Measurements from ENCODE around the gene TLE2. TPM values are rescaled to one million over a fixed set of nuclear protein-coding genes. Genes with fewer than 3 reads are reported as not detected.
"Not testable (repeated sequence)": the region's sequence is repeated elsewhere in the genome, so short reads cannot be mapped to it uniquely, and the experiment has no call there.

Gene TLE2
- polyA plus RNA-seq, 3 donors: 27.0 to 63.6 (median 39.6) TPM

GRCh38 chr19:3024870-3025548 is 4.1 kb downstream of the TLE2 start:
- DNase-seq (ENCODE audit: extremely low read depth in 1 of 11, low read depth in 9 of 11, low spot score in 4 of 11): no peak

GRCh38 chr19:3024509-3024869 is 4.6 kb downstream of the TLE2 start:
- no peak for DNase-seq (ENCODE audit: extremely low read depth in 1 of 11, low read depth in 9 of 11, low spot score in 4 of 11)

GRCh38 chr19:3020321-3020960 is 8.6 kb downstream of the TLE2 start:
- DNase-seq (ENCODE audit: extremely low read depth in 1 of 11, low read depth in 9 of 11, low spot score in 4 of 11): no peak

DNA sequence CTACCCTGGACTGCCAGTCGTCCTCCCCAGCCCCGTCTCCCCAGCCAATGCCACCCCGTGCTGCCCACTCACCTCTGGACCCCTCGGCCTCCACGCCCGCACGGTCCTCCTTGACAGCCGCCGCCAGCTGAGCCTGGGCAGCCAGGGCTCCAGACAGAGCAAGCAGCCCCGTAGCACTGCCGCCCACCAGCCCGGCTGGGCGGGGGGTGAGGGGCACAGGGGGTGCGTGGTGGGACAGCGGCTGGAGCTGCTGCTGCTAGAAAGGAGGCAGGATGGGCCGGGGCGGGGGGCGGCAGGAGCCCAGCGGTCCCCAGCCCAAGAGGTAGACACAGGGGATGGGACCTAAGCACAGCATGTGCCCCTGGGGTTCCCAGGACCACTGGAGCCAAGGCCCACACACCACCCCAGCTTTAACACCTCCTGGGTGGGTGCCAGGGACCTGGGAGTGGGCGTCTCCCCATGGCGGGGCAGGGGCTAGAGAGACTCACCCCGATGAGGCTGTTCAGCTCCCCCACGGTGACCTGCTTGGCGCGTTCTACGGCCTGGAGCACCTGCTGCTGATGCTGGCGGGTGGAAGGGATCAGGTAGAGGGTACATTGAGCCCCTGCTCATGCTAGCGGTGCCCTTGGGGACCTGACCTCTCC is 9.7 kb downstream of the TLE2 start:
- no peak for DNase-seq (ENCODE audit: extremely low read depth in 1 of 11, low read depth in 9 of 11, low spot score in 4 of 11)

GRCh38 chr19:3017923-3018322 is 11.2 kb downstream of the TLE2 start:
- no peak for DNase-seq (ENCODE audit: extremely low read depth in 1 of 11, low read depth in 9 of 11, low spot score in 4 of 11)

DNA sequence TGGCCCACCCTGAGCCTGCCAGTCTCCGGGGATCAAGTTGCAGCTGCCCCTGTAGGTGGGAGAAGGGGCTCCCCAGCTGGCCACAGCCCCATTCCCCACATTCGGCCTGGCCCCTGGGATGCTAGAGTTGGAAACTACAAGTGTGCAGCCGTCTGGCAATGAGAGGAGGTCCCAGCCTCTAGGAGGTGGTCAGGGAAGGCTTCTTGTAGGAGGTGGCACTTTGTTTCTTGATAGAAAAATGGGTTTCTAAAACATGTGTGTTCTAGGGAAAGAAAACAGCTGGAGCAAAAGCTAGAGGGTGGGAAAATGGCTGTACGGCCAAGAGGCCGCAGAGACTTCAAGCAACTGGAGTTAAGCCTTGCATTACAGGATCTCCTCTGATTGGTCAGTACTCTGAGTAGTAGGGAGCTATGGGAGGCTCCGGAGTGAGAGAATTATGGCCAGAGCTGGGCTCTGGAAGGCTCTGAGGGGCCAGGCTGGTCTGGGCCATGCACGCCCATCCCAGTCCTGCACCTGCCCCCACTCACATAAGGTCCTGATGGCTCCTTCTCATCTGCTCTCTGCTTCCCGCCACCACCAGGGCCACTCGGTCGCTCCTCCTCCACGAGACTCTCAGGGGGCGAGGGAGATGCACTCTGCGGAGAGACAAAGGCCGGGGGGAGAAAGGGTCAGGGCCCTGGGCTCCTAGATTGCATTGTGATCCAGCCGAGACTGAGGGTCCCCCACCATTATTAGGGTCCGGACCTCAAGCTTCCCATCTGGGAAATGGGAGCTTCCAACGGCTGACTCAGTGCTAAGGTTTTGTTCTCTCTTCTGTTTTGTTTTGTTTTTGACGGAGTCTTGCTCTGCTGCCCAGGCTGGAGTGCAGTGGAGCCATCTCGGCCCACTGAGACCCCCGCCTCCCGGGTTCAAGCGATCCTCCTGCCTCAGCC is 13.7 kb downstream of the TLE2 start:
- DNase-seq (ENCODE audit: extremely low read depth in 1 of 11, low read depth in 9 of 11, low spot score in 4 of 11): no peak

GRCh38 chr19:3014135-3014534 is 14.9 kb downstream of the TLE2 start:
- DNase-seq (ENCODE audit: extremely low read depth in 1 of 11, low read depth in 9 of 11, low spot score in 4 of 11): no peak

DNA sequence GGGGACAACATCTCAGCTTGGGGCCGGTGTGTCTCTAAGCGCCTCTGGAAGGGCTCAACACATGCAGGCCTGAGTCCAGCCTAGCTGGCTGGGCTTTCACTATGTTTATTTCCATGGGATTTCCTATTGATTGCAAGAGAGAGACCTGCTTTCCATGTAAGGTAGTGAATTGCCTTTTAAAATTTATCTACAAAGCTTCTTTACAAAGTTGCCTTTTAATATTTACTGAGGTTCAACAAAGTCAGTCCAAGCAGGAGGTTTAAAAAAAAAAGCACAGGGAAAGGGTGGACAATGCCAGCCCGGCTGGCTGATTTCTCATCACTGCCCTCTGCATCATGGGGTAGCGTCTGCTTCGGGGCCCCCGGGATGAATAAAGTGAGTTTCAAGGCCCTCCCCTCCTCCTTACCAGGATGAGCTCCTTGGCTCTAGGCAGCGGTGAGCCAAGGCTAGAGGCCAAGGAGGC is 15.8 kb downstream of the TLE2 start:
- no peak for DNase-seq (ENCODE audit: extremely low read depth in 1 of 11, low read depth in 9 of 11, low spot score in 4 of 11)

GRCh38 chr19:3012621-3013262 is 16.3 kb downstream of the TLE2 start:
- DNase-seq (ENCODE audit: extremely low read depth in 1 of 11, low read depth in 9 of 11, low spot score in 4 of 11): no peak

DNA sequence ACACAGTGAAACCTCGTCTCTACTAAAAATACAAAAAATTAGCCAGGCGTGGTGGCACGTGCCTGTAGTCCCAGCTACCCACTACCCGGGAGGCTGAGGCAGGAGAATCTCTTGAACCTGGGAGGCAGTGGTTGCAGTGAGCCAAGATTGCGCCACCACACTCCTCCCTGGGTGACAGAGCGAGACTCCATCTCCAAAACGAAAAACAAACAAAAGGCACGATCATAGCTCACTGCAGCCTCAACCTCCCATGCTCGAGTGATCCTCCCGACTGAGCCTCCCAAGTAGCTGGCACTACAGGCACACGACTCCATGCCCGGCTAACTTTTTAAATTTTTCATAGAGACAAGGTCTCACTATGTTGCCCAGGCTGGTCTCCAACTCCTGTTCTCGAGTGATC is 17.0 kb downstream of the TLE2 start:
- DNase-seq (ENCODE audit: extremely low read depth in 1 of 11, low read depth in 9 of 11, low spot score in 4 of 11): not testable (repeated sequence)

- DNase-seq (ENCODE audit: extremely low read depth in 1 of 11, low read depth in 9 of 11, low spot score in 4 of 11): no peak
These were observed 18.2 kb downstream of the TLE2 start for GRCh38 chr19:3010871-3011270.

DNA sequence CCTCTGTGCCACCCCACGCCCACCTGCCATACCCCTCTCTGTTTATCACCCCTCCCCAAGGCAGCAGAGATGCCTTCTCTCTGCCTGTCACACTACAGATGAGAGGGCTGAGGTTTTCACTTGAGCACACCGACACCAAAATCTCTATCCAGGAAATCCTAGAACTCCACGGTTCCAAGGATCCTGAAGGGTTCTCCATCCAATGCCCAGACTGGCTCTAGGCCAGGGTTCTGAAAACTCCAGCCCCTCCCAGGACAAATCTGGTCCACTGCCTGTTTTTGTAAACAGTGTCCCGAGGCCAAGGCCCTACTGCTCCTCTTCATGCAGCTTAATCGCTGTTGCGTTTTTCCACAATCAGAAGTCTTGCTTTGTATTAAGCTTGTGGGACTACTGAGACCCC is 20.1 kb downstream of the TLE2 start:
- DNase-seq (ENCODE audit: extremely low read depth in 1 of 11, low read depth in 9 of 11, low spot score in 4 of 11): no peak

- no peak for DNase-seq (ENCODE audit: extremely low read depth in 1 of 11, low read depth in 9 of 11, low spot score in 4 of 11)
These were observed 21.1 kb downstream of the TLE2 start for GRCh38 chr19:3007975-3008374.

GRCh38 chr19:3006075-3006767 is 22.9 kb downstream of the TLE2 start:
- DNase-seq (ENCODE audit: extremely low read depth in 1 of 11, low read depth in 9 of 11, low spot score in 4 of 11): no peak

DNA sequence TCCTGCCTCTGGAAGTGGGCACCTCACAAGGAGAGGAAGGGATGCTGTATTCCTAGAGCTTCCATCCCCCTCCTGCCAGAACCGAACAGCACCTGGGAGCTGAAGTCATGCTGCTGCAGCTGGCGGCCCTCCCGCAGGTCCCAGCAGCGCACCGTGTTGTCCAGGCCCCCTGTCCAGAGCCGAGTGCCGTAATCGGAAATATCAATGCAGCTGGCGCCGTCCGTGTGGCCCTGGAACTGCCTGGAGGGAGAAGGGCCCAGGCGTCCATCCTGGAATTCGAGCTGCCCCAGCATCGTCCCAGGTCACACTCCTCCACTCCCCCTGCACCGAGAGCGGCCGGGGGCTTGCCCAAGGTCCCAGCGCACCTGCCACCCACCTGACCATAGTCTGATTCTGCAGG is 23.7 kb downstream of the TLE2 start:
- DNase-seq (ENCODE audit: extremely low read depth in 1 of 11, low read depth in 9 of 11, low spot score in 4 of 11): no peak

GRCh38 chr19:3004522-3004921 is 24.6 kb downstream of the TLE2 start:
- no peak for DNase-seq (ENCODE audit: extremely low read depth in 1 of 11, low read depth in 9 of 11, low spot score in 4 of 11)

DNA sequence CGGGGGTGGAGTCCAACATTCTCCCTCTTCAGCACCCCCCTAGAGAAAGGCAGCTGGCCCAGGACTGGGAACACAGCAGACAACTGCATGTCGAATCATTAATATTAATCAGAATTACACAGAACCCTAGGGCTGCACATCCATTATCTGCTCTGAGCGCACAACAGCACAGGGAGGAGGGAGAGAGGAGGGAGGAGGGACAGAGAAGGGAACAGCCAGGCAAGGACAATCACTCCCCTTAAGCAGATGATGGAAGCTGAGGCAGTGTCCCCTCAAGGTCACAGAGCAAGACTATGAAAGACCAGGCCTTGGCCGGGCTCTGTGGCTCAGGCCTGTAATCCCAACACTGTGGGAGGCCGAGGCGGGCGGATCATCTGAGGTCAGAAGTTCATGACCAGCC is 26.0 kb downstream of the TLE2 start:
- DNase-seq (ENCODE audit: extremely low read depth in 1 of 11, low read depth in 9 of 11, low spot score in 4 of 11): no peak

GRCh38 chr19:3001235-3001800 is 27.8 kb downstream of the TLE2 start:
- no peak for DNase-seq (ENCODE audit: extremely low read depth in 1 of 11, low read depth in 9 of 11, low spot score in 4 of 11)

All from renal cortex interstitium (tissue), 11 donors.